Occipital lobe (tissue), 2 donors: ENCODE data around the gene CANX. TPM values are rescaled to one million over a fixed set of nuclear protein-coding genes. Genes with fewer than 3 reads are reported as not detected.
A peak's percentile ranks its signal among the peaks of the same experiment; 100 is the strongest.
"Not testable (repeated sequence)": the region's sequence is repeated elsewhere in the genome, so short reads cannot be mapped to it uniquely, and the experiment has no call there.

Source experiments
- DNase-seq: peaks from one replicate; lab custom pipeline; 2025; lab: John Stamatoyannopoulos, UW
- total RNA-seq: library from RNA; depleted of rRNA; stranded (reverse); fragments of >200 nt; gene quantifications from one replicate; pipeline ENCODE4 v1.2.3, GENCODE V29; 2014

Gene CANX
- total RNA-seq, 1 donor from 2014 or later: 352 TPM

DNA sequence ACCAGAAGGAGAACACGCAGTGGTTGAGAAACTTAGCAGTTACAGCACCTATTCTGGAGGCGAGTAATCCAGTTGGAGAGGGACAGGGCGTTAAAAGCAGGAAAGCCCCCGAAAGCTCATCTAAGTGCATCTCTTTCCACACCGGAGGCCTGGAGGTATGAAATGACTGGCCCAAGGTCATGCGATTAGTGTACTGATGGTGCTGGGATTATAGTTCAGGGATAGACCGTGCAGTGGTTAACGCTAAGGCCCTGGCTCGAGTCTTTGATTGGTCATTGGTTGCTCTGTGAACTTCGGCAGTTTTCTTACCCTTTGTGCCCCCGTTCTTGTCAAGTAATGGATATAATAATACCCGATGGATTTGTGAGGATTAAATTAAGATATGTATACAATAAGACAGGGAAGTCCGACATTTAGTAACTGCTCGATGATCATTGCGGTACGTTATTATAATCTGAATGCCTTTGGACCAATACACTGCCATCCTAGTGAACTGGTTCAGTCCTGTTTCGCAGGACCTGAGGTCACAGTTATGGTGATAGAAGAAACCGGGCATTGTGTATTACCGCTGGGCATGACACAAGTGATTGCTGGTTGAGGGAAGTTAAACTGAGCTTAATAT, 960 bp downstream of the CANX start:
- DNase-seq: no peak

DNA sequence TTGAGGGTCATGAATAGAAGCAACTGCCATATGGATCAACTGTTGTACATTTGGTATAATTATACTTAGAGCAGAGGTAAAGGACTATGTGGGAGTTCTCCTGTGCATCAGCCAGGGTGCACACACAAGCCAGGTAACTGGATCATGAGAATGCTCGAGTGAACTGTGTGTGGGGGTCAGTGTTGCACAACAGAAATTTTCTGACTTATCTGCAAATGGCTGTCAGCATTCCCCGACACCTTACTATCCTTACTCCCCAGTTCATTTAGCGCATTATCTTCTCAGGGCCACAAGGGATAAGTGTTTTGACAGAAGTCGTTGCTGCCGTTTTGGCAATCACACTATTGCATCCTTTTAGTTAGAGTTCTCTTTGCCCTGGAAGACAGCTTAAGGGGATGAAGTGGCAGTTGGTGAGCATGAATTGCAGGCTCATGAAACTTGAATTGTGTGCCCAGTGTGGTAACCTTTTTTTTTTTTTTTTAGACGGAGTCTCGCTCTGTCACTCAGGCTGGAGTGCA, 1.7 kb downstream of the CANX start:
- no peak for DNase-seq

DNA sequence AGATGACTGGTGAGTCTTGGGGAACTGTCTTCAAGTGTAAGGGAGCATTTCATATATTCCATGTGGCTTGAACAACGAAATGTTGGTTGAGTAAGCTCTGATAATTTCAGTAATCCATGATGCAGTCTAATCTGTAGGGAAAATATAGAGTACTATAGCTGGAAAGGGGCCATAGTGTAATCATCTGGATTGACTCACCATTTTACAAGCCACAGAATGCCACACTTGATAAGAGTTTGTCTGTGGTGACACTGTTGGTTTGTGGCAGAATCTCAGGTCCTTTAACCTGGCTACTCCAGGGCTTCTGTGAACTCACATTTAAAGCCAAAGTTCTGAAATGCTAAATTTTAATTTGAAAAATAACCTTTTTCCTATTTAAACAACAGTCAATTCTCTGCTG, 17.5 kb downstream of the CANX start:
- no peak for DNase-seq

DNA sequence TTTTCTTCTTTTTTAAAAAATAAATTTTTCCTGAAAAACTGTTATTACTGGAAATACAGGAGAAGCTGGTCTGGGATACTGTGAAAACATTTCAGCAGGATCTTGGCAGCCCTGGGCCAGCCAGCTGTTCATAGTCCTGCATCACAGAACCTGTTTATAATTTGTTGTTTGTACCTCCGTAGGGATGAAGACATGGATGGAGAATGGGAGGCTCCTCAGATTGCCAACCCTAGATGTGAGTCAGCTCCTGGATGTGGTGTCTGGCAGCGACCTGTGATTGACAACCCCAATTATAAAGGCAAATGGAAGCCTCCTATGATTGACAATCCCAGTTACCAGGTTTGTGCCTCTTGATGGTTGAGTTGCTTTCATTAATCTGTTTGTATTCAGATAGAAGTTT, 21.5 kb downstream of the CANX start:
- no peak for DNase-seq

DNA sequence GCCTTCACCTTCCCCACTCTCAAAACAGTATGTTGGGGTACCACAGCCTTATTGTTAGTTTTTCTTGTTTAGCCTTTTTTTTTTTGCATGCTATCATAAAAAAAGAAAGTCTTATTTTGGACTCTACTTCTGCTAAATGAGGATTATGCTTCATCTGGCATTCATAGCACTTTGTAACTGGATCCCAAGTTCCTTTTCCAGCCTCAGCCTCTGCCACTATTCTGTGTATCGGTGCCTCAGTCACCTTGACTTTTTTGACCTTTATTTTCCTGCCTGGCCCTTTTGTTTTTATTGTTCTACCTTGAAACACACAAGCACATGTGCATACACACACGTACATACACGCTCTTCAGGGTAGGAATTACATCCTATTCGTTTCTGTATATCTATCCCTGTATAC, 25.4 kb downstream of the CANX start:
- DNase-seq: no peak

DNA sequence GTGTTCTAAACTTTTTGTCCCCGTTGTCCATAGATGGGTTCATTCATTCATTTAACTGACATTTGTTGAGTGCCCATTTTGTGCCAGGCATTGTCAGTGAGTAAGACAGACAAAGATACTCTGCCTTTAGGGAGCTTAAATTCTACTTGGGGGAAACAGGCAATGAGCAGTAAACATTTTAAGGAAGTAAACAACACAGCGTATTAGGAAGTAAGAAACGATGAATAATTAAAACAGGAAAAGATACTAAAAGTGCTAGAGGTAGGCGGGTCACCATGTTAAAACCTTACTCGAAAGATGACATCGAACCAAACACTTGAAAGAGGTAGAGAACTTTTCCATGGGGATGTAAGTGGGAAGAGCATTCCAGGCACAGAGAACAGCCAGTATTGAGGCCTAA, 28.3 kb downstream of the CANX start:
- DNase-seq: no peak

DNA sequence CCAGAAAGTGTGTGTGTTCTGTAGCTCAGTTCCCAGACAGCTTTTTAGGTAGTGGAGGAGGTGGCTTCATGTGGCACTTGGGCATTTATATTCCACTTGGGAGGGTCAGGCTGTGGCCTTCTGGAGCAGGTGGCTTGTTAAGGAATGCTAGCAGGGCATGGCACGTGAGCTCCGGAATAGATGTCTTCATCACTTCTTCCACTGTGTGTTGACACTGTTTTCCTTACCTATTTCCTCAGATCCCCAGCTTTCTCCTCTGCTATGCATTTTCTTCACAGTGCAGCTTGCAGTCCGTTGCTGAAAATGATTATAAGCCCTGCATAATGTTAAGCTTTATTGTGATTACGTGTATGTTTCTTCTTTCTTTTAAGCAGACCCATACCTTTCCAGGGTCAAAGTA, 30.5 kb downstream of the CANX start:
- no peak for DNase-seq

DNA sequence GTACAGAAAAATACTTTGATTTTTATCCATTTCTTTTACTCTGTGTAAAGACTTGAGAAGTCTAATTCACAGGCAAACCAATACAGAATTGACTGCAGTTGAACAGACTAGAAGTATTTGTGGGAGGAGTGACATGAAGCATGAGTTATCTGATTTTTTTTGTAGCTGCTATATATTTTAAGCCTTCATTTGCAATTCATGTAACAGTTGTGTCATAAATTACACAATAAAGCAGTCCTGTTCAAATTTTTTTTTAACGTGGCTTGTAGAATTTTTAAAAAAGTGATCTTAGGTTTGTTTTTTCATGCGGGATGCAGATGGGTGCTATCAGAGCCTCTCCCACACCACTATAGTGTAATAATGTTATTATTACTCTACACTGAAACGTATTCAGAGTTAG, 31.0 kb downstream of the CANX start:
- no peak for DNase-seq

DNA sequence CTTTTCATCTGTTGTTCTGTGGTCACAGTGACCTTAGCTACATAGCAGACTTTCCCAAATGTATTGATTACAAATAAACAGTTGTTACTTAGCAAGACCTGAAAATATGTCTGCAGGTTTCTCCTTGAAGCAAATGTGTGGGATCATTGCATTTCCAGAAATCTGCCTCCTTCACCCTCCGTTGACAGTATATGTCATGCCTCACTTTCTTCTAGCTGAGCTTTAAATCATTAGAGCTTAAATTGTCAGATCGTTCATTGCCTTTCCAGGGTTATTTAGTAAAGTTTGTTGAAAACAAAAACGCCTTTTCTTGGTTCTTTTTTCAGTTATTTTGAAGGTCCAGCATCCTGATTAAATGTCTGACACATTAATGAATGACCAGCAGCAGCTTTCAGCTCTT, 31.6 kb downstream of the CANX start:
- no peak for DNase-seq

DNA sequence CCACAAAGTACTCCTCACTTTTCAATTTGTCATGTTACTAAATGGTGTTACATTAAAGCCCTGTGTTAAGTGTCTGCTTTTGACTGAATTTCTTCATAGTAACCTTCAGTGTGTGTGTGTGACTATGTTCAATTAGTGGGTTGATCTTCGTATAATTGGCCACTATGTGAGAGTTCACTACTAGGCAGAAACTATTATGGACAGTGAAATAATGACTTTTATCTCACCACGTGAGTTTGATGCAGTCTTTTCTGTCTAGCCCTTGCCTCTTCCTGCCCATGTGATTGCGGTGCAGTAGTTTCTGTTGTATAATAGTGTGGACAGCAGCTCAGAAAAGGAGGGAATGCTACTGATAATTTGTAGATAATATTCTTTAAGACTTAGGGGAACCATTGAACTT, 32.1 kb downstream of the CANX start:
- no peak for DNase-seq

DNA sequence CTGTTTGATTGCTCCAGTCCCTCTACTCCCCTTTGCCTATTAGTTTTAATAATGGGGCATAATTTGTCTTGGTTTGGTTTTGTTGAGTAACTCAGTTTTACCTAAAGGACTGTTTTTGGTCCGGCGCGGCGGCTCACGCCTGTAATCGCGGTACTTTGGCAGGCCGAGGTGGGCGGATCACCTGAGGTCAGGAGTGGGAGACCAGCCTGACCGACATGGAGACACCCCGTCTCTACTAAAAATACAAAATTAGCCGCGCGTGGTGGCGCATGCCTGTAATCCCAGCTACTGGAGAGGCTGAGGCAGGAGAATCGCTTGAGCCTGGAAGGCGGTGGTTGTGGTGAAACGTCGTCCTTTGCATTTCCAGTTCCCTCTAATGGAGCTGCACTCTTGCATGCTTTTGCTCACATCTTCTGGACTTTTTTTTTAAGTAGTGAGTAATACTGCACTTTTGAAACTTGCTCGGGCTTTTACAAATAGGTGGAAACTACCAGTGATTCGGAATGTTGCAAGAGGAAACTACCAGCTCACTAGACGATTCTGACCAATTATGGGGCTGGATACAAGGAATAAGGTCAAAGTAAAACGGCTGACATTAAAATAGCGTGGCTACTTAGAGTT, 33.1 kb downstream of the CANX start:
- no peak for DNase-seq

DNA sequence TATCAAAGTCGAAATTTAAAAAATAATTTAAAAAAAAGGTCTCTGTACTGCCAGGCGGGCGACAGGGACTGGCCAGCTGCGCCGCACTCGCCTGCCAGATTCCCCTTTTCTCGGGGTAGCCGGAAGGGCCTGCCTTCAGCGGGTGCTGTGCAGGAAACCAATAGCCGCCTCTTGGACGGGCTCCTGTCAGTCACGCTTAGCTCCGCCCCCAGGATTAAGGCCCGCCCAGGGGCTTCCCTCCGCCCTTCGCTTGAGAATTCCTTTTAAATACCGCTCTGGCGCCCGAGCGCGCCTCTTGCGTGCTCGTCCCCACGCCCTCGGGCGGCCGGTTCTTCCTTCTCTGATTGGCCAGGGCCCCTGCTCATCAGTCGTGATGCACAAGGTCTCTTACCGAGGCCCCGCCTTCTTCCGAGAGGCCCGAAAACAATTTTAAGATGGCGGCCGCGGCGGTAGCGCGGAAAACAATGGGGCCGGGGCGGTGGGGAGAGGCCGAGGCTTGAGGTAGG, 33.7 kb downstream of the CANX start, which contains the start of gene MAML1:
MAML1 (plus strand) TSS at position 411 of the 506 bp plus-strand sequence. CDS start 291 bp downstream, outside the sequence.
- DNase-seq: peak; percentile 99

DNA sequence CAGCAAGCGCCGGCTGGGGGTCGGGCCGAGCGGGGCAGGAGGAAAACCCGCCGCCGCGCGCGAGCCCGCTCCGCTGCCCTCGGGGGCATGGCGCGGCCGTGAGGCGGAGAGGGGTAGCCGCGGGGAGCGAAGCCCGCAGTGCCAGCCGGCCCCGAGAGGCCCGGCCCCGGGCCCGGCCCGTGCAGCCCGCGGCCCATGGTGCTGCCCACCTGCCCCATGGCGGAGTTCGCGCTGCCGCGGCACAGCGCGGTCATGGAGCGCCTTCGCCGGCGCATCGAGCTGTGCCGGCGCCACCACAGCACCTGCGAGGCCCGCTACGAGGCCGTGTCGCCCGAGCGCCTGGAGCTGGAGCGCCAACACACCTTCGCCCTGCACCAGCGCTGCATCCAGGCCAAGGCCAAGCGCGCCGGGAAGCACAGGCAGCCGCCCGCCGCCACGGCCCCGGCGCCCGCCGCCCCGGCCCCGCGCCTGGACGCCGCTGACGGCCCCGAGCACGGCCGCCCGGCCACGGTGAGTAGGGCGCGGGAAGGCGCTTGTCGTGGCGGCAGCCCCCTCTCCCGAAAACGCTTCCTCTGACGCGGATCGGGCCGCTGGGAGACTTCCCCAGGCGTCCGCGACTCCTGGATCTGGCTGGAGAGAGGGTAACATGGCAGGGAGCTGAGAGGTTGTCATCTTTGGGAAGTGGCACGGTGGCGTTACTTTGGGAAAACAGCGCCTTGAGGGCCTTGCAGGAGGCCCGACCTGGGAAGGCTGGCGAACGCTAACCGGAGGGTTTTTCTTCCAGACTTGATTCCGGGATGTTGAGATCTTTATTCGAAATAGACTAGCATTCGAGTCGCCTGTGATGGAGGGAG, 34.4 kb downstream of the CANX start:
- DNase-seq: peak; percentile 27

DNA sequence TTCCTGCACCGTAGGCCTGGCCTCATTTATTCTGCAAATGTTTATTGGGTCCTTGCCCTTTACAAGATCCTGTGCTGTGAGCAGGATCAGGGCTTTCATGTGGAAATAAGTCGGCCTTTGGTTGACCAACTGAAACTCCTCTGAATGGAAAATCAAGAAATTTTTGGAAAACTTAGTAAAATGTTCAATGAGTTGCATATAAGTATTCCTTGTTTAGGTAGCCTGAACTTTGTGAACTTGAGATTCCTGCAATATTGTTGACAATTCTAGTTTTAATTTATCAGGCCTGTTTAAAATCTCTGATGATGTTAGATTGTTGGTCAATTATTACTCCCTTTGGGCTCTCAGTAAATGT, 35.0 kb downstream of the CANX start:
- DNase-seq: no peak

DNA sequence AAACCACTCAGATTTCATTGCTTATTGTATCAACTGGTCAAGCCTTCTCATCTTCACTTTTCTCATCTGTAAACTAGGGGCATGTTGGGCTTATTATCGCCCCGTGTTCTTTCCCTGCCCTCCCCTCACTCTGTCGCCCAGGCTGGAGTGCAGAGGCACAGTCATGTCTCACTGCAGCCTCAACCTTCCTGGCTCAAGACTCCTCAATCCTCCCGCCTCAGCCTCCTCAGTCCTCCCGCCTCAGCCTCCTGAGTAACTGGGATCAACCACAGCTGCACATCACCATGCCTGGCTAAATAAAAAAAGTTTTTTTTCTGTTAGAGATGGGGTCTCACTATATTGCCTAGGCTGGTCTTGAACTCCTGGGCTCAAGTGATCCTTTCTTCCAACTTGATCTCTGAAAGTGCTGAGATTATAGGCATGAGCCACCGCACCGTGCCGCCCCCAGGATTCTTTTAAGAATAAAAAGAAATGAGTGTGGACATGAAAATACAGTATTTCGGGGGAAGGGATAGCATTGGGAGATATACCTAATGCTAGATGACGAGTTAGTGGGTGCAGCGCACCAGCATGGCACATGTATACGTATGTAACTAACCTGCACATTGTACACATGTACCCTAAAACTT, 35.9 kb downstream of the CANX start:
- DNase-seq: no peak

DNA sequence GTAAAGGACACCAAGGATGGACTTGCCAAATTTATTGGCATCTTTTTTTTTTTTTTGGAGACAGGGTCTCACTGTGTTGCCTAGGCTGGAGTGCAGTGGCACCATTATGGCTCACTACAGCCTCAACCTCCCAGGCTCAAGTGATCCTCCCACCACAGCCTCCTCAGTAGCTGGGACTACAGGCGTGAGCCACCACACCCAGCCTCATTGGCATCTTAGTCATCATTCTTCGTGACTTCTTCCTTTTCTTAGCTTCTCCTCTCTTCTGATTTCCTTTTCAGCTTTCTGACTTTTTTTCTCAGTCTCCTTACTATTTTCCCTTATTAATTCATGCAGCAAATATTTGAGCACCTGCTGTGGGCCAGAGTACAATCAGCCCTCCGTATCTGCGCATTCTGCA, 40.0 kb downstream of the CANX start:
- no peak for DNase-seq

DNA sequence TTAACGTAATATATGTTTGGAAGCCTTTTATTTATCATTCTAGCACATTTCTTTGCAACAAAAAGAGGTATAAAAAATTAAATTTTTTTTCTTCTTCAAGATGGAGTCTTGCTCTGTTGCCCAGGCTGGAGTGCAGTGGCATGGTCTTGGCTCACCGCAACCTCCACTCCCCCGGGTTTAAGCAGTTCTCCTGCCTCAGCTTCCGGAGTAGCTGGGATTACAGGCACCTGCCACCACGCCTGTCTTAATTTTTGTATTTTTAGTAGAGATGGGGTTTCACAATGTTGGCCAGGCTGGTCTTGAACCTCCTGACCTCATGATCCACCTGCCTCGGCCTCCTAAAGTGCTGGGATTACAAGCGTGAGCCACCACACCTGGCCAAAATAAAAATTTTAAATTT, 45.3 kb downstream of the CANX start:
- DNase-seq: not testable (repeated sequence)

DNA sequence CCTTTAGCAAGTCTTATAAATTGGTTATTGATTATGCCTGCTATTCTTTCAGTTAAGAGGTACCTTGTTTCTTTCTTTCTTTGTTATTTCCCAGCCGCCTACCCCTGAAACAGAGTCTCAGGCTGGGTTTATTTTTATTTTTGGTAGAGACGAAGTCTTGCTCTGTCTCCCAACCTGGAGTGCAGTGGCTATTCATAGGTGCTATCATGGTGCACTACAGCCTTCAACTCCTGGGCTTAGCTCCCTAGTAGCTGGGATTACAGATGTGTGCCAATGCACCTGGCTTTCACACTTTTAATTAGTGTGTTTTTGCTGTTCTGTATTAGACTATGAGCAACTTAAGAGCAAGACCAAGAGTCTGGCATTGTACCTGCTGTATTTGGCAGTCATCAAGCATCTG, 48.1 kb downstream of the CANX start:
- DNase-seq: no peak

DNA sequence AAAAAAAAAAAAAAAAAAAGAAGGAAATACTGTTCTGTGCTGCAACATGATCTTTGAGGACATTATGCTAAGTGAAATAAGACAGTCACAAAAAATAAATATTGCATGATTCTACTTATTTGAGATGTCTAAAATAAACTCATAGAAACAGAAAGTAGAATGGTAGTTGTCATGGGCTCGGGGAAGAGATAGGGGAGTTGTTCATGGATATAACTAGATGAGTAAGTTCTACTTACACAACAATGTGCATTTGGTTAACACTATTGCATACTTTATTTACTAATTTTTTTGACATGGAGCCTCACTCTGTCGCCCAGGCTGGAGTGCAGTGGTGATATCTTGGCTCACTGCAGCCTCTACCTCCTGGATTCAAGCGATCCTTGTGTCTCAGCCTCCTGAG, 49.0 kb downstream of the CANX start:
- no peak for DNase-seq

DNA sequence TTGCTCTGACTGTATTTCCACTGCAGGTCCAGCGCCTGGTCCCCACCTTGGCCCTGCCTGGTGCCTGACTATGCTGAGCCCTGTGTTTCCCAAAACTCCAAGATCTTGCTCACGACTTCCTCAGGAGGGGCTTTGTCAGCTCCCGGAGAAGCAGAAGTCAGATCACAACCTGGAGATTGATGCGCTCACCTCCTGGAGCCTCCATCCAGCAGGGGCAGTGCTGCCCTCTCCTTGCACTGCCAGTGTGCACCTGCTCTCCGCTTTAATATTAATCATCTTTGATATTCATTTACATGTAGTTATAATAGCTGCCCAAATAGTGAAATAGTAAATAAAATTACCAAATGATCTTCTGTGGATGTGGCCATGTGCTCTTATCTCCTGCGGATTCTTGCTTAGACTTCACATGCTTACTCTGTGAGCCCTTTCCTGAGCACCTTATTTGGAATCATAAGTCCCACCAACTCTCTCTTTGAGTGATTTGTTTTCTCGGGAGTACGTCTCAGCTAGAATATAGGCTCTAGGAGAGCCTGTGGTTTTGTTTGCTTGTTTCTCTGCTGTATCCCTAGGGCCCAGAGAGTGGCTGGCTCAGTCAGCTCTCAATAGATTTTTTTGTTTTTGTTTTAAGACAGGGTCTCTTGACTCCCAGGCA, 51.2 kb downstream of the CANX start:
- DNase-seq: no peak

DNA sequence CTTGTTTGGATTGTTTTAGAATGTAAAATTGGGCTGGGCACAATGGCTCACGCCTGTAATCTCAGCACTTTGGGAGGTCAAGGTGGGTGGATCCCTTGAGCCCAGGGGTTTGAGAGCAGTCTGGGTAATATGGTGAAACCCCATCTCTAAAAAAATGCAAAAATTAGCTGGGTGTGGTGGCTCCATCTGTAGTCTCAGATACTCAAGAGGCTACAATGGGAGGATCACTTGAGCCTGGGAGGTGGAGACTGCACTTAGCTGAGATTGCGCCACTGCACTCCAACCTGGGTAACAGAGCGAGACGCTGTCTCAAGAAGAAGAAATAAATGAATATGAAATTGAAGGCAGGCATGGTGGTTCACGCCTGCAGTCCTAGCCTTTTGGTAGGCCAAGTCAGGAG, 55.2 kb downstream of the CANX start:
- no peak for DNase-seq
